Activated CD4-positive, alpha-beta T cell treated with anti-CD3 and anti-CD28 coated beads, Interleukin-2, amount 50 U/mL, for 24 hours (primary cell): ENCODE data around the gene SMIM13.
"Not testable (repeated sequence)": the region's sequence is repeated elsewhere in the genome, so short reads cannot be mapped to it uniquely, and the experiment has no call there.

ENCODE experiments used
- DNase-seq, 2 donors: peaks; one replicate each; pipeline ENCODE4 v3.0.0-alpha.2; 2020; ENCODE audit warnings: low read depth in 1 of 2, low spot score in 1 of 2

Gene SMIM13

DNA sequence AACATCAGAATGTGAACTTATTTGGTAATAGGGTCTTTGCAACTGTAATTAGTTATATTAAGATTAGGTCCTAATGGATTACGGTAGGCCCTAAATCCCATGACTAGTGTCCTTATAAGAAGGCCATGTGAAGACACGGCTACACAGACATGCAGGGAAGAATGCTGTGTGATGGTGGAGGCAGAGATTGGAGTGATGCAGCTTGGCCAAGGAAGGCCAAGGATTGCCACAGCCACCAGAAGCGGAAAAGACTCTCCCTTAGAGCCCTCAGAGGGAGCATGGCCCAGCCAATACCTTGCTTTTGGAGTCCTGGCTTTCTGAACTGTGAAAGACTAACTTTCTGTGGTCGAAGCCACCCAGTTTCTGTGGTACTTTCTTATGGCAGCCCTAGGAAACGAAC lies 9.7 kb upstream of the SMIM13 start:
- no peak for DNase-seq

DNA sequence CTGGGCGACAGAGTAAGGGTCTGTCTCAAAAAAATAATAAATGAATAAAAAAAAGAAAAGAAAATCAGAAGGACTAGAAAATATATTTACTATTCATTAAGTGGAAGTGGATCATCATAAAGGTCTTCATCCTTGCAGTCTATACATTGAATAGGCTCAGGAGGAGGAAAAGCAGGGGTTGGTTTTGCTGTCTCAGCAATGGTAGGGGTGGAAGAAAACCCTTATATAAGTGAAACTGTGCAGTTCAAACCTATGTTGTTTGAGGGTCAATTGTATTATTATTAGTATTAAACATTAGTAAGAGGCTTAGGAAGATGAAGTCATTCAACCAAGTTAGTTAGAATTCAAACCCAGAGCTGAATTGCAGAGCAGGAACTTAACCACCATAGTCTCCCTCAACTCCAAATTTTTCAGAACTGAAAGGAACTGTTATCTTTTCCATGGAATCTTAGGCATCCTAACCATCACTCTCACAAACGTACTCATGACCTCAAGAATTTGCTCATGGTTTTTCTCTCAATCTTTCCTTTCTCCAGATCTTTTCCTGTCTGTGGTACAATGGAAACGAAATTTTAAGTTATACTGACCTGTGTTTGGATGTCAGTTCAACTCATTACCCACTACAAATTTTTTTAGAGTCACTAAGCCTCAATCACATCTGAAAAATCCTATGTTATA lies 7.7 kb upstream of the SMIM13 start:
- no peak for DNase-seq

DNA sequence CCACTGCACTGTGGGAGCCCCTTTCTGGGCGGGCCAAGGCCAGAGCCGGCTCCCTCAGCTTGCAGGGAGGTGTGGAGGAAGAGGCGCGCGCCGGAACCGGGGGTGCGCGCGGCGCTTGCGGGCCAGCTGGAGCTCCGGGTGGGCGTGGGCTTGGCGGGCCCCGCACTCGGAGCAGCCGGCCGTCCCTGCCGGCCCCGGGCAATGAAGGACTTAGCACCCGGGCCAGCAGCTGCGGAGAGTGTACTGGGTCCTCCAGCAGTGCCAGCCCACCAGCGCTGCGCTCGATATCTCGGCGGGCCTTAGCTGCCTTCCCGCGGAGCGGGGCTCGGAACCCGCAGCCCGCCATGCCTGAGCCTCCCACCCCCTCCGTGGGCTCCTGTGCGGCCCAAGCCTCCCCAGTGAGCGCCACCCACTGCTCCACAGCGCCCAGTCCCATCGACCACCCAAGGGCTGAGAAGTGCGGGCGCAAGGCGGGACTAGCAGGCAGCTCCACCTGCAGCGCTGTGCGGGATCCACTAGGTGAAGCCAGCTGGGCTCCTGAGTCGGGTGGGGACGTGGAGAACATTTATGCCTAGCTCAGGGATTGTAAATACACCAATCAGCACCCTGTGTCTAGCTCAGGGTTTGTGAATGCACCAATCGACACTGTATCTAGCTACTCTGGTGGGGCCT lies 6.4 kb upstream of the SMIM13 start:
- not testable (repeated sequence) for DNase-seq

DNA sequence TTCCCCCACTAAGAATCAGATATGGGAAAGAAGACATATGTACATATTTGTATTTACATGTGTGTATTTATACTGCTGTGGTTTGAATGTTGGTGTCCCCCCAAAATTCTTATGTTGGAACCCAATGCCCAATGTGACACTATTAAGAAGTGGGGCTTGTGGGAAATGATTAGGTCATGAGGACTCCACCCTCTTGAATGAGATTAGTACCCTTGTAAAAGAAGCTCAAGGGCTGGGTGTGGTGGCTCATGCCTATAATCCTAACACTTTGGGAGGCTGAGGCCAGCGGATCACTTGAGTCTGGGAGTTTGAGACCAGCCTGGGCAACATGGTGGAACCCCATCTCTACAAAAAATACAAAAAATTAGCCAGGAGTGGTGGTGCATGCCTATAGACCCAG lies 3.9 kb upstream of the SMIM13 start:
- DNase-seq = no peak

DNA sequence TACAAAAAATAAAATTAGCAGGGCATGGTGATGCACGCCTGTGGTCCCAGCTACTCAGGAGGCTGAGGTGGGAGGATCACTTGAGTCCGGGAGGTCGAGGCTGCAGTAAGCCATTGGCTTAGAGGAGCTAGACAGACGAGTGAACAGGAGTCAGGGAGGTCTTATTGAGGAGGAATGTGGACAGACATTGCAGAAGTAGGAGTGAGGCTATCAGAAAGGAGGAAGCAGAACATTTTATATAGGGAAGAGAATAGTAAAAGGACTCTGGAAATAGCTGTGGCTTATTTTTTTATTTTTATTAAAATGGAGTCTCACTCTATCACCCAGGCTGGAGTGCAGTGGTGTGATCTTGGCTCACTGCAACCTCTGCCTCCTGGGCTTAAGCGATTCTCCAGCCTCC lies 2.5 kb upstream of the SMIM13 start:
- not testable (repeated sequence) for DNase-seq

DNA sequence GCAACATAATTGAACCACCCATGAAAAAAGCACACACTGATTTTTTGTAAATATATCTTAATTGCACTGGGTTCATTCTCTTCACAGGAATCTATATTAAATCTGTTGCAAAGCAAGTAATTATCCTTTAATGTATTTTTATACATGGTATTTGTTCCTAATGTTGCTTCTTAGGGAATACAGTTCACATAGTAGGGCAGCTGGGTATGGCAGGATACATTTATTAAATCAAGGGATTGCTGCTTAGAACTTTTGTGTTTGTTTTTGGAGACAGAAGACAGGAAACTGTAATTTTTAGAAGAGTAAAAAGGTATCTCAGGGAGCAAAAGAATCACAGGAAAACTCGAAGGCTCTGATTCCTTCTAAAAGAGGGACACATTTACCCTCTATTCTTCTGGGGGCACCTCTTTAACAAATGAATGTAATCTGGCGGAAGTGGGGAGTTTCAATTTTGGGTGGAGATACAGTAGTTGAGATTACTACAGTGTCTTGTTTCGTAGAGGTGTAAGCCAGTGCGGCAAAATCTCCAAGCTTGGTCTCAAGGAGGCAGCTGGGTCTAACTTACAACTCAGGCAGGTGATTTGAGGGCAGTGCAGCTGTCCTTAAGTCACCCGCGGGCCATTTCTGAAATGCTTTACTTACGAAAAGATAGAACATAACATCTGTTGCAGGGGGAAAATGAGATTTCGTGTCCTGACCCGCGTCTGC lies 812 bp upstream of the SMIM13 start:
- peak in 1 of 2 donors; percentile 7 for DNase-seq

DNA sequence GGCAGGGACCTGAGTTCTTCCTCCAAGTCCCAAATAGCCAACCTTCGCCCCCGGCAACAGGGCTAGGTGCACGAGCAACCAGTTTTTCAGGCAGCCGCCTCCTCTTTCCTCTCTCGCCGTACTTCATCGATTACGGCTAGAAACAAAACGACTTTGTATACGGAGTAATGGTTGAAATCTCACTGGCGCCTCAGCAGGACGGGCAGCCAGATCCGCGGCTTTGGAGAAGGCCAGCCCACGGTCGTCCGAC lies 333 bp upstream of the SMIM13 start:
- DNase-seq = no peak

DNA sequence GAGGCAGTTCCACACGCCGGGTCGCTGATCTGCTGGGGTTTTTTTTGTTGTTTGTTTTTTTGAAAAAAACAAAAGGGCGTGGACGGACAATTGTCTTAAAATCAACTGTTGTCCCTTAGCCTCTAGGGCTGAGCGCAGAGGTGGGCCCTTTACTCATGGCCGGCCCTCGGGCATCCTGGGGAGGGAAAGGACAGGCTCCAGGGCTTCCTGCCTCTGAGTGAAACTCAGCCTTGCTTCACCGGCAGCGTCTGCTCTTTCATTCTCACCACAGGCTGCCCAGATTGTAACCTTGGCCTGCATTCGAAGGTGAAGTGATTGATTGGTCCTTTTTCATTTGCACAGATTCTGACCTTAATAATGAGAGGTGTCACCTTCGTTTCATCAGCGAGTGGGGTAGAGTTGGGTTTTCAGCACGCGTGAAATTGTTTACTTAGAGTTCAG lies 797 bp downstream of the SMIM13 start:
- peak; percentile 24 to 26 for DNase-seq

DNA sequence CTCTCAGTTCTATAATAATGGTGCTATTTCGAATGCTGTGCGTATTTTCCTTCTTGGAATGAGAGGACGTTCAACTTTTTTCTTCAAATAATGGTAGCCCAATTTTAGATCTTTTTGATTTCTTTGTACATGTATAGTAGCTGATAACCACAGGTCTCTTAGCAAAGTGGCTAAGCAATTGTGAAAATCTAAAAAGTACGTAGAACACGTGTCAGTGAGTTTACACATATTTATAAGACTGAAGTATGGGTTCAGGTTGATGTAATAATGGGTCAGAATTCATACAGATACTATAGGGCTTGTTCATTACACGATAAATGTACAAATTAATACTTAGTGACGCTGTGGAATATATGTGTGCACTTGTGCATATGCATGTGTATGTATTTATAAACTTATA lies 1.3 kb downstream of the SMIM13 start:
- no peak for DNase-seq

DNA sequence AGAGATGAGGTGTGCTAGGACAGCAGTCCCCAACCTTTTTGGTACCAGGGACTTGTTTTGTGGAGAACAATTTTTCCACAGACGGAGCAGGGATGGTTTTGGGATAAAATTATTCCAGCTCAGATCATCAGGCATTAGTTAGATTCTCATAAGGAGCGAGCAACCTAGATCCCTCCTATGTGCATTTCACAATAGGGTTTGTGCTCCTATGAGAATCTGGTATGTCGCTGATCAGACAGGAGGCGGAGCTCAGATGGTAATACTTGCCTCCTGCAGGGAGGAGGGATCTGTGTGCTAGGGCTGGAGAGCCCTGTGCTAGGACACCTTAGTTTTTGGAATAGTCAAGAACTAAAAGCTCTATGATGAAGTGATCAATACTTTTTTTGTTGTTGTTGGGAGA lies 2.5 kb downstream of the SMIM13 start:
- no peak for DNase-seq

DNA sequence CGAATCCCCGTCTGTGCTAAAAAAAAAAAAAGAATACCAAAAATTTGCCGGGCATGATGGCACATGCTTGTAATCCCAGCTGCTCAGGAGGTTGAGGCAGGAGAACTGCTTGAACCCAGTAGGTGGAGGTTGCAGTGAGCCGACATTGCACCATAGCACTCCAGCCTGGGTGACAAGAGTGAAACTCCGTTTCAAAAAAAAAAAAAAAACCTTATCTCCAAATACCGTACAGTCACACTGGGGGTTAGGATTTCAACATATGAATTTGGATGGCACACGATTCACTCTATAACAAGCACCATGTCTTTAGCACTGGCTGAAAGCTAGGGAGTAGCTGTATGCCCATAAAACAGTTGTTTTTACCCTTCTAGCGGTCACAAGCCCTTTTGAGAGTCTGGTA lies 3.8 kb downstream of the SMIM13 start:
- DNase-seq = no peak

DNA sequence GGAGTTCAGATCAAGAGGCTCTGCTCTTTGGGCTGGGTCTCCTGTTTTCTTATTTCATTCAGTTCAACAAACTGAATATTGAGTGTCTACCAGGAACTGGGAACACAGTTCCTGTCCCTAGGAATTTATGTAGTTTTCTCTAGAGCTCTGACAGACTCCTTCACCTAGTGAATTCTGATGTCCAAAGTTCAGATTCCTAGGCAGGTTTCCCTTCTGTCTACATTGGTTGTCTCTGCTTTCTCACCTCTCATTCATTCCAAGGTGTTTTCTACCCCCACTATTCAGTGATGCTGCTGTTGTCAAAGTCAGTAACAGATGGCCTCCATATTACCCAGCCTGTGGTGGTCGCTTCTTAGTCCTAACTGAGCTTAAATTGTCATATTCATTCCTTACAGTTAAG lies 4.4 kb downstream of the SMIM13 start:
- no peak for DNase-seq

DNA sequence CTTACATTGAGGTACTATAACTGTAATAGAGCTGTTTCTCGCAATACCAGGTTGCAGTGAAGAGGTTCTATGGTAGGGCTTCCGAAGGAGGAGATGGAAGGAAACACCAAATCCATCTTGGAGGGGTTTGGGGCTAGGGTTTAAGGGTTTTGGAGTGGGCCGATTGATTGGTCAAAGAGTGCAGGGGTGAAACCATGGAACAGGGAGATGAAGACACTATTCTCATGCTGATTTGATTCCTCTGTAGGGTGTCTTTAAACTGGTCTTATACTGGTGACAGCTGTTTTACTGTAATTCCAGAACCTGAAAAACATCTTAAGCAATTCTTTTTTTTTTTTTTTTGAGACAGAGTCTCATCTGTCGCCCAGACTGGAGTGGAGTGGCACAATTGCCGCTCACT lies 7.8 kb downstream of the SMIM13 start:
- DNase-seq = no peak

DNA sequence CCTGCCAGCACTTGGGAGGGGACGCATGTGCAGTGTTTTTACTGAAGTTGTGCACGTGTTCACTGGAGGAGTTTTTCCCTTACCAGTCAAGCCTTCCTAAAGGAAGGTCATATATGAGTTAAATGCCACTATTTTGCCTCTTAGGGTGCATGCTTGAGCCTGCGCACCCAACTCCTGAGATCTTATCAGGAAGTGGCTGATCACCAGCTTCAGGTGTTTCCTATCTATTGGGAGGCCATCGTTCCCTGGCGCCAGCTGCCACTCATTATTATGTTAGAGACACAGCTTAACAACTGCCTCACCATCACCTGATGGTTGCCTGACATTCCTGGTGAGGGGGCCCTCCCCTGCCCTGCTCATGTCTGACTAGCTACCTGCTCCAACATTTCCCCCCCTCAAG lies 9.4 kb downstream of the SMIM13 start:
- no peak for DNase-seq

DNA sequence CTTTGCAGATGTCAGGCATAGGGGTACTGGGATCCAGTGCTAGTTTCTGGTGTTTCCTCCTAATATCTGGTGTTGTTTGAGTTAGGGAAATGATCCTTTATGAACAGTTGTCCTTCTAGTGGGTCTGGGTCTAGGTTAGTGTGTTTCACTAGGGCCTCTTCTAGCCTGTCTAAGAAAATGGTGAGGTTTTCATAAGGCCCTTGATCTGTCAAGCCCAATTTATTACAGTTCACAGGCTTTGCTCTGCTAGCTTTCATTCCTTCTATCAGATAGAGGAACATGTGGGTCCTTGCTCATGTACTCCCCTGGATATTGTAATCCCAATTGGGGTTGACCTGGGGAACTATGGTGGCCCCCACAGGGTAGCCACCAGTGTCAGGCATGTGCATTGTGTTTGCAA lies 15.1 kb downstream of the SMIM13 start:
- DNase-seq = no peak

DNA sequence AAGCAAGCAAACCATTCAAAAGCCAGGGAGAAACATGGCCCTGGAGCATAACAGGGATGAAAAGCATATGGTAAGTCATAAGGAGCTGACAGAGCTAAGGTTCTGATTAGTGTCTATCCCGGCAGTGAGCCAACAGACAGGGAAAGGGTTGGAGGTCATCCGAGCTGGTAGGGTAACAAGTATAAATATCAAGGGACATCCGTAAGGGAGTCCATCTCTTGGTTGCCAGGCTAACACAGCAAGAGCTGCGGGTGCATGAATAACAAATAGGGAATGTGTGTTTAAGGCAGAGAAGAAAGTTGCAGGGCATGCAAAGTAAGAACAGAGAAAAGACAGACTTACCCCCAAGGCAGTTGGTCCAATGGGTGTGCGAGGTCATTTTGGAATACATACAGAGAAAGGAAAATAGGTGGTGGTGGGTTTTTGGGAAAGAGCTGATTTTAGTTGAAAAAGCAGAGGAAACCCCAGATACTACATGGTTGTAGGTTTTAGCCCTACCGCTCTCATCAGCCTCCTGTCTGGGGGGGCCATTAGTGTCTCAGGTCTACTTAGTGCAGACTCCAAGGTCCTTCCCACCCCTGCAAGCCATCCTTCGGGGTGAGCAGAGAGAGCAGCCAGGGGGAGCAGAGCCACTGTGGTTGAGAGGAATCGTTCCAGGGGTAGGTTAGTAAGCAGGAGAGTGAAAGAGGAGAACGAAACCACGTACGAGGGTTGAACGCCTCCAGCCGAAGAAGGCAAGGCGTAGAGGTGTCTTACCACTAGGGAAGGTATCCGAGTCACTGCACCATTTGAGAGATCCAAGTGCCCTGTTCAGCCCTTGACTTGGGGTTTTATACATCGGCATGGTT lies 17.5 kb downstream of the SMIM13 start, which contains the start of gene ERVFRD-1:
ERVFRD-1 (minus strand) TSS at position 805 of the 848 bp plus-strand sequence. CDS start 6,415 bp downstream, outside the sequence.
- DNase-seq = no peak

DNA sequence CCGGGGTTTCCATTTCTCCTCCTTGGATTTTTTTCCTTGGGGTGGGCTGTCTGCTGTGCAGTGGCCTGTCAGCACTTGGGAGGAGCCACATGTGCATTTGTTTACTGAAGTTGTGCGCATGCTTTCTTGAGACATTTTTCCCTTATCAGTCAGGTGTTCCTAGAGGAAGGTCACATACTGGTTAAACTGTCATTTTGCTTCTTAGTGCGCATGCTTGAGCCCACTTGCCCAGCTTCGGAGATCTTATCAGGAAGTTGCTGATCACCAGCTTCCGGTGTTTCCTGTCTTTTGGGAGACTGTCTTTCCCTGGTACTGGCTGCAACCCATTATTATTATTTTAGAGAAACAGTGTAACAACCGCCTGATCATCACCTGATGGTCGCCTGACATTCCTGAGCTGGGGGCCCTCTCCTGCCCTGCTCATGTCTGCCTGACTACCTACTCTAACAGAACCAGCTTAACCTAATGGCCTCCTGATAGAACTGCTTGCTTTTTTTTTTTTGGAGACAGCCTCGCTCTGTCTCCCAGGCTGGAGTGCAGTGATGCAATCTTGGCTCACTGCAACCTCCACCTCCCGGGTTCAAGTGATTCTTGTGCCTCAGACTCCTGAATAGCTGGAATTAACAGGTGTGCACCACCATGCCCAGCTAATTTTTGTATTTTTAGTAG lies 18.3 kb downstream of the SMIM13 start:
- no peak for DNase-seq

DNA sequence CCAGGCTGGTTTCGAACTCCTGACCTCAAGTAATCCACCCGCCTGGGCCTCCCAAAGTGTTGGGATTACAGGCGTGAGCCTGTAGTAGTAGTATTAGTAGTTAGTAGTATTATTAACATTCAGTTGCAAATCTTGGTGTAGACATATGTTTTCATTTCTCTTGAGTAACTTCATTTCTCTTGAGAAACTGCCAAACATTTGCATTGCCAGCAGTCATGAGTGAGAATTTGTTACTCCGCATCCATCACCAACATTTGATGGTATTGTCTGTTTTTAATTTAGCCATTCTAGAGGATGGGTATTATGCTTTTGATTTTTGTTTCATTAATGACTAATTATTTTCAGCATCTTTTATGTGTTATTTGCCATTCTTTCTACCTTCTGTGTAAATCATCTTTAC lies 19.4 kb downstream of the SMIM13 start:
- no peak for DNase-seq

DNA sequence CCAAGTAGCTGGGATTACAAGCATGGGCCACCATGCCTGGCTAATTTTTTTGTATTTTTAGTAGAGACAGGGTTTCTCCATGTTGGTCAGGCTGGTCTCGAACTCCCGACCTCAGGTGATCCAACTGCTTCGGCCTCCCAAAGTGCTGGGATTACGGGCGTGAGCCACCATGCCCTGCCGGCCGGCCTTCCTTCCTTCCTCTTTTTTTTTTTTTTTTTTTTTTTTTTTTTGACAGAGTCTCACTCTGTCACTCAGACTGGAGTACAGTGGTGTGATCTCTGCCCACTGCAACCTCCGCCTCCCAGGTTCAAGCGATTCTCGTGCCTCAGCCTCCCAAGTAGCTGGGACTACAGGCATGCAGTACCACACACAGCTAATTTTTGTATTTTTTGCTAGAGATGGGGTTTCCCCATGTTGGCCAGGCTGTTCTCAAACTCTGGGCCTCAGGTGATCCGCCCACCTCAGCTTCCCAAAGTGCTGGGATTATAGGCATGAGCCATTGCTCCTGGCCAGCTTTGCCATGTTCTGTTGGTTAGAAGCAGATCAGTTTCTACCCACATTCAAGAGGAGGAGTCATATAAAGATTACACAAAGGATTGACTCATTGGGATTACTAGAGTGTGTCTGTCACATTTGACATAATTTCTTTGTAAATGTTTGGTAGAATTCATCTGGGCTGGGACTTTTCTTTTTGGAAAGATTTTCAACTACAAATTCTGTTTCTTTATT lies 22.3 kb downstream of the SMIM13 start:
- DNase-seq = not testable (repeated sequence)

DNA sequence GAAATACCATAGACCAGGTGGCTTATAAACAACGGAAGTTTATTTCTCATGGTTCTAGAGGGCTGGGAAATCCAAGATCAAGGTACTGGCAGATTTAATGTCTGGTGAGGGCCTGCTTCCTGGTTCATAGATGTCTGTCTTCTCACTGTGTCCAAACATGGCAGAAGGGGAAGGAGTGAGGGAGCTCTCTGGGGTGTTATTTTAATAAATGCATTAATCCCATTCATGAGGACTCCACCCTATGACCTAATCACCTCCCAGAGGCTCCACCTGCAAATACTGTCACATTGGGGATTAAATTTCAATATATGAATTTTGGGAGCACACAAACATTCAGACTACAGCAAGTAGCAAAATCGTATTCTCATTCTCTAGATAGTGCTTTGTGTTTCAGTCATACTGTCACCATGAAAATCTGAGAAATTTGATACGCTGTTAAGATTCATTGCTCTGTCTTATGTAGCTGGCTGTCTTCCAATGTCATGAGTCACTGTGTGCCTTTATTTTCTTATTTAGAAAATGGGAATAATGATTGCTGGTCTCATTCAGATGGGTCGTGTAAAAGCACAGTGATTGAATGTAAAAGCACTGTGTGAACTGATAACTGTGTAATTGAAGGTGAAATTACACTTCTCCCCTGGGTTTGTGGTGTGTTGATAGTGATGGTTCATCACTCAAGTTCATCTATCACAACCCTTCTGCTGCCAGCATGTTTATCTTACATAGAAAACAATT lies 26.8 kb downstream of the SMIM13 start:
- no peak for DNase-seq
